NCI-H345 treated with DMSO at 0.1 percent for 48 hours (cell line): ENCODE measurements around the gene ETV6.

Experiments
- DNase-seq: peaks from one replicate; lab custom pipeline; 2025; ENCODE audit not compliant: unreplicated experiment; lab: John Stamatoyannopoulos, UW

Gene ETV6

GRCh38 chr12:11755302-11755930 is 105.9 kb downstream of the ETV6 start:
- no peak for DNase-seq

- no peak for DNase-seq
Observed at GRCh38 chr12:11756022-11756421, 106.5 kb downstream of the ETV6 start.

- DNase-seq, result no peak
Observed at GRCh38 chr12:11756523-11756922, 107.0 kb downstream of the ETV6 start.

GRCh38 chr12:11757095-11757494 is 107.6 kb downstream of the ETV6 start:
- DNase-seq, result no peak

GRCh38 chr12:11757531-11757930 is 108.1 kb downstream of the ETV6 start:
- no peak for DNase-seq

- DNase-seq, result no peak
Observed at GRCh38 chr12:11758087-11758486, 108.6 kb downstream of the ETV6 start.

GRCh38 chr12:11758510-11759493 is 109.3 kb downstream of the ETV6 start:
- no peak for DNase-seq

GRCh38 chr12:11759494-11759878 is 110.0 kb downstream of the ETV6 start:
- DNase-seq, result no peak

GRCh38 chr12:11759899-11760298 is 110.4 kb downstream of the ETV6 start:
- no peak for DNase-seq

GRCh38 chr12:11761869-11762567 is 112.5 kb downstream of the ETV6 start:
- DNase-seq, result no peak

GRCh38 chr12:11762723-11763326 is 113.4 kb downstream of the ETV6 start:
- no peak for DNase-seq

- no peak for DNase-seq
Observed at GRCh38 chr12:11763760-11764520, 114.5 kb downstream of the ETV6 start.

- DNase-seq, result no peak
Observed at GRCh38 chr12:11764837-11765236, 115.4 kb downstream of the ETV6 start.

- DNase-seq, result no peak
Observed at GRCh38 chr12:11765421-11765816, 115.9 kb downstream of the ETV6 start.

- no peak for DNase-seq
Observed at GRCh38 chr12:11765817-11766794, 116.6 kb downstream of the ETV6 start.

GRCh38 chr12:11767029-11767724 is 117.7 kb downstream of the ETV6 start:
- no peak for DNase-seq

GRCh38 chr12:11767798-11768197 is 118.3 kb downstream of the ETV6 start:
- DNase-seq, result no peak

- no peak for DNase-seq
Observed at GRCh38 chr12:11768233-11768965, 118.9 kb downstream of the ETV6 start.
